COLO668 (cell line): ENCODE data around the gene PRDX5.
"Not testable (repeated sequence)": the region's sequence is repeated elsewhere in the genome, so short reads cannot be mapped to it uniquely, and the experiment has no call there.

ENCODE experiments used
- DNase-seq: peaks from one replicate; lab custom pipeline; 2025; ENCODE audit not compliant: unreplicated experiment; lab: John Stamatoyannopoulos, UW

Gene PRDX5

GRCh38 chr11:64323373-64323772, 5.5 kb downstream of the PRDX5 start:
- DNase-seq: no peak

GRCh38 chr11:64323984-64324383, 6.1 kb downstream of the PRDX5 start:
- not testable (repeated sequence) for DNase-seq

GRCh38 chr11:64324692-64325469, 7.0 kb downstream of the PRDX5 start:
- no peak for DNase-seq

- no peak for DNase-seq
These were observed 9.5 kb downstream of the PRDX5 start for GRCh38 chr11:64327375-64327774.

- no peak for DNase-seq
These were observed 10.1 kb downstream of the PRDX5 start for GRCh38 chr11:64327993-64328392.

- DNase-seq: no peak
These were observed 13.0 kb downstream of the PRDX5 start for GRCh38 chr11:64330888-64331287.

- DNase-seq: peak; percentile 58
These were observed 13.8 kb downstream of the PRDX5 start for GRCh38 chr11:64331569-64332371.

GRCh38 chr11:64333556-64333955, 15.6 kb downstream of the PRDX5 start:
- no peak for DNase-seq

GRCh38 chr11:64334764-64335735, 17.1 kb downstream of the PRDX5 start:
- DNase-seq: peak; percentile 82

GRCh38 chr11:64337538-64338249, 19.8 kb downstream of the PRDX5 start:
- DNase-seq: no peak

- no peak for DNase-seq
These were observed 20.8 kb downstream of the PRDX5 start for GRCh38 chr11:64338716-64339115.

- DNase-seq: no peak
These were observed 21.4 kb downstream of the PRDX5 start for GRCh38 chr11:64339286-64339685.

GRCh38 chr11:64339754-64340408, 22.0 kb downstream of the PRDX5 start, which contains the start of gene CCDC88B:
CCDC88B (plus strand) TSS chr11:64340204; CDS start chr11:64340267, 63 bp downstream.
- peak; percentile 14 for DNase-seq

GRCh38 chr11:64340671-64341335, 22.9 kb downstream of the PRDX5 start:
- no peak for DNase-seq

- no peak for DNase-seq
These were observed 23.5 kb downstream of the PRDX5 start for GRCh38 chr11:64341429-64341828.

GRCh38 chr11:64341851-64342791, 24.2 kb downstream of the PRDX5 start:
- peak; percentile 87 for DNase-seq

- no peak for DNase-seq
These were observed 25.2 kb downstream of the PRDX5 start for GRCh38 chr11:64342869-64343745.
